GM18867 (cell line): ENCODE data around the gene MUSK.
A peak's percentile ranks its signal among the peaks of the same experiment; 100 is the strongest.

ENCODE experiments used
- ATAC-seq: cut with Tn5 transposase; IDR thresholded peaks from one replicate; pipeline ENCODE4 v1.9.1; 2021; ENCODE audit warnings: mild to moderate bottlenecking, moderate library complexity; ENCODE audit not compliant: unreplicated experiment

The MUSK gene

DNA sequence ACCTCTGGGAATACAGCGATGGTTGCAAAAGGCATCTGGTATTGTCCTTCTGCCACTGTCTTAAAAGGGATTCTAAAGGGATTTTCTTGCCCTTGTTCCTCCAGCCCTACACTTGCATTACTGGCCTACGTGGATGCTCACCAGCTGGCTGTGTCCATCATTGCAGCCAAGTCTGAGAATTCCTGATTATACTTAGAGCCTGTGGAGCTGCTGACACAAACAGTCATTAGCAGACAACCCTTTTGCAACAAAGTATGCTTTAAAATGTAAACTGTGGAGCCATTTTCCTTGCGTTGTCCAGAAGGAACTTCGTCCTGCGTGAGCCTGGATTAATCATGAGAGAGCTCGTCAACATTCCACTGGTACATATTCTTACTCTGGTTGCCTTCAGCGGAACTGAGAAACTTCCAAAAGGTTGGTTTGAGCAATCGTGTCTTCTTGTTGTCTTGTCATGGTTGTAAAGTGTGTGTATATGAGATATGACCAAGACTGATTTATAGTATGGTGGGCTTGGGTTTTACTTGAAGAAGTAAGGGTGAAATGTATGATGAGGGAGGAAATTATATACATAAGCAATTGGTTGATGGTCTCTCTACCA lies at the start of gene MUSK:
MUSK (plus strand) TSS at position 222 of the 598 bp plus-strand sequence; CDS start at position 336, 114 bp downstream.
- no peak for ATAC-seq

DNA sequence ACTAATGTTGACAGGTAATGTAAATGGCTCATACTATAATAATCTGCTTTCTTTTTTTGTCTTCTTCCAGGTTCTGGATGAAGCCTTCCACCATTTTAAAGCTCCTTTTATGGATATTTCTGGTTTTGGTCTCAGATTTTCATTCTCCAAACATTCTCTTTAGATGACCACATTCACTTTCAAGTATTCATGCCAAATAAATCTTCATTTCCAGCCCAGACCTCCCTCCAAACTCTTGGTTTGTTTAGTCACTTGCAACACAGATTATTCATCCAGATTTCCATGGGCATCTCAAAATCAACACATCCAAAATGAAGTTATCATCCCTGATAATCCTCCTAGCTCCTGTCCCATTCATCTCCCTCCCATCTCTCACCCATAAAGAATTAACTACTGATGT lies 48.8 kb upstream of the MUSK start:
- ATAC-seq, result no peak

DNA sequence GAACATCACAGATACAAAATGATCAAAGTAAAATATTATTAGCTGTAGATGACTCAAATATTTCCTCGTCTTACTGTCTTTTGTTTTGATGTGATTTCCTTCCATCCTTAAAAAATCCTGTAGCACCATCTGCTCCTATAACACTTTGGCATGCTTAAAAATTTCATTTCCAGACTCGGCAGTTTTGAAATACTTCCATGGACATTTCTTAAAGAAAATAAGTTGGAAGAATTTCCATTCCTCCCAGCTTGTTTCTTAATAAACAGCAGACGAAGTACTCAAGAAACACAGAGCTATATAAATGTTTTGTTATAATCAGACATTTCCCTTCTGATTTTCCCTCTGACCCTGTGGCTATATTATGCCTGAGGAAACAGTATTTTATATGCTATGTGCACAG lies 47.9 kb upstream of the MUSK start:
- no peak for ATAC-seq

DNA sequence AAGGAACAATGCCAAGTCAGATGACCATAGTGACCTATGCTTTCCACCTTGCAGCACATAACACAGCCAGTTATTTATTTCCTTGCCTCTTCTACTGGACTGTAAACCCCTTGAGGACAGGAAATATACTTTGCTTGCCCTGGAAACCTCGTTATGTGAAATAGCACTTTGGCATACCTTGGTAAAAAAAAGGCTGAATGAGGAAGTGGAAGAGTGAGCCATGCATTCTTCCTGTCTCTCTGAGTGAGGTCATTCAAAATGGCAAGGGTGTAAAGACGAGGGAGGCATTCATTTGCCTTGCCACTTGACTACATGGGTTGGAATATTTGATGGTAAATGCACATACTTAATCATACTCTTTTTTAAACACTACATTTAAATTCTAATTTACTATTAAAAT lies 46.2 kb upstream of the MUSK start:
- no peak for ATAC-seq

GRCh38 chr9:110623462-110624025 lies 45.0 kb upstream of the MUSK start:
- ATAC-seq, result peak; percentile 40

GRCh38 chr9:110626101-110626829 lies 42.3 kb upstream of the MUSK start:
- ATAC-seq, result peak; percentile 98

GRCh38 chr9:110635589-110635988 lies 33.0 kb upstream of the MUSK start:
- no peak for ATAC-seq

DNA sequence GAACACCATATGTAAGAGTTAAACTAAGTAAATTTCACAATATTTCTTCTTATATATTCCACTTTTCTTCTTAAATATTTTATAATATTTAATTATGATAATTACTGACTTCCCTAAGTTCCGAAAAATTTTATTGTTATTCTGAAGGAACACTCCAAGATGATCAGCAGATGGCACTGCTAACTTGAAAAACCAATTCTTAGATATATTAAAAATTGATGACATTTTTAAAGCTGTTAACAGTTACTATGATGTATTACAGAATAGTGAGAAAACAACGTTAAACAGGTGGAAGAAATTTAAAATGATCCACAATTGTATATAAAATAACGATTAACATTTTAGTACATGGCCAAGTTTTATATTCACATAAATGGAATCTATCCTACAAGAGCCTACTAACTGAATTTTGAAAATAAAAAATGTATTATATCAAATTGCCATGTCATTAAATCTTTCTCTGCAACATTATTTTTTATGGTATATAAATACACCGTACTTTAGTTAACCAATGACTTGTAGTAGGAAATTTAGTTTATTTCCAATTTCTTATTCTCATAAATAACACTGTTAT lies 30.1 kb upstream of the MUSK start:
- no peak for ATAC-seq

DNA sequence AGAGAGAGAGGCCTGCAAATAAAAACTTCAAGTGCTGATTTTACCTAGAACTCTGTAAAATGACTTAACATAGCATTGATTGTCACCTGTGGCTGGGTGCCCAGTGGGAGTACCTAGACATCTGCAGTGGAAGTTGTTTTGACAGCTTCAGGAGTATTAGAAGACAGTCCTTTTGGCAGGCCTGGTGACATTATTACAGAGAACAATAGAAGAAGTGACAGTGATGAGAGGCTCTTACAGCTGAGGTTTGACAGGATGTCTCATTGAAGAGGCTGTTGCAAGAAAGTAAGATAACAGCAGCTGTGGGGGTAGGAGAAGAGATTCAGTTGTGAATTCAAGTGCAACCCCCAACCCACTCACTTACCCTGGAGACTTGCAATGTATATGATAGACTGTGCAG lies 27.9 kb upstream of the MUSK start:
- no peak for ATAC-seq

DNA sequence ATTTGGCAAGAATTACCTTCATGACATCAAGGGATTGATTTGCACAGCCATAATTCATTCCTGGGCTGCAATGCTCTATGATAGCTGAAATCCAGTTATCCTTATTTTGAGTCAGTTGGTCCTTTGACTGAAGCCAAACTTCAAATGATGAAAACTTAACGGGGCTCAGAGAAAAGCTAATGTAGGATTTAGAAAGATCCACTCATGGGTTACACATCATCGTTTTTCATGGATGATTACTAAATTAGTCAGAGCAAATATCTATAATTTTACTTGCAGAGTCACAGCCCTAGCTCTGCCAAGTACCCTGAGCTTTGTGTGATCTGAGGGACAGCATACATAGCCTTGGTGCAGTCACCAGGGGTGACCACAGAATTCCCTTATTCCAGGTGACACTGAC lies 27.3 kb upstream of the MUSK start:
- no peak for ATAC-seq

DNA sequence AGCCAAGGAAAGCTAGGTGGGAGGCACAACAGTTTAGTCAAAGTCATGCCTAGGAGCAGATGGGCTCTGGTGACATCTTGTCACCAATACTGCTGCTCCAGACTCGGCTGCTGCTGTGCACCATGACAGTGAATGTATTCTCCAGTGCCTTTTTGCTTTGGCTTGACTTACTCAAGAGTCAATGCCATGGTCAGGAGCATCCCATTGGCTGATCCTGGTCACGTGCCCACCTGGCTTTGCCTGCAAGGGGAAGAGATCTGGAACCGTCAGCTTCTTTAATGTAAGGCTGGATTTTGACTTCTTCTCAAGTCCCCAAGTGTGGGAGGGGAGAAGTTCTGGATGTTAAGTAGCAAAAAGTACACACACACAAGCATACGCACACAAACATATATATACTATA lies 19.9 kb upstream of the MUSK start:
- no peak for ATAC-seq

- ATAC-seq, result no peak
These were observed 18.3 kb upstream of the MUSK start for GRCh38 chr9:110650261-110650660.

DNA sequence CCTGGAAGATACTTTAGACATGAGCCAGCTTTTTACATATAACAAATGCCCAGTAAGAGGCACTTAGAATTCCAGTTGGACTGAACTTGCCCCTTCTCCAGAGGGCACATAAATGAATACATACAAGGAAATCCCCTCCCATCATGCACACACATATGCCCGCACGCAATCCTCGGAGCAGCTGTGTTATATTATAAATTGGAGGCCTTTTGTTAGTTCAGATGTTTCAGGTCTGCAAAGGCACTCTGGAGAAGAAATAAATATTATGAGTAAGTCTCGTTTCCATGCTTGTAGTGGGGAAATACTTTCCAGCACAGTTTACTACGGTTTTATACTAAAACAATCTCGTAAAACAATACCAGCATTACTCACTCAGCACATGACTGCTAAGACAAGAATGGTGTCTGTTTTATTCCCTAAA lies 17.6 kb upstream of the MUSK start:
- ATAC-seq, result no peak

DNA sequence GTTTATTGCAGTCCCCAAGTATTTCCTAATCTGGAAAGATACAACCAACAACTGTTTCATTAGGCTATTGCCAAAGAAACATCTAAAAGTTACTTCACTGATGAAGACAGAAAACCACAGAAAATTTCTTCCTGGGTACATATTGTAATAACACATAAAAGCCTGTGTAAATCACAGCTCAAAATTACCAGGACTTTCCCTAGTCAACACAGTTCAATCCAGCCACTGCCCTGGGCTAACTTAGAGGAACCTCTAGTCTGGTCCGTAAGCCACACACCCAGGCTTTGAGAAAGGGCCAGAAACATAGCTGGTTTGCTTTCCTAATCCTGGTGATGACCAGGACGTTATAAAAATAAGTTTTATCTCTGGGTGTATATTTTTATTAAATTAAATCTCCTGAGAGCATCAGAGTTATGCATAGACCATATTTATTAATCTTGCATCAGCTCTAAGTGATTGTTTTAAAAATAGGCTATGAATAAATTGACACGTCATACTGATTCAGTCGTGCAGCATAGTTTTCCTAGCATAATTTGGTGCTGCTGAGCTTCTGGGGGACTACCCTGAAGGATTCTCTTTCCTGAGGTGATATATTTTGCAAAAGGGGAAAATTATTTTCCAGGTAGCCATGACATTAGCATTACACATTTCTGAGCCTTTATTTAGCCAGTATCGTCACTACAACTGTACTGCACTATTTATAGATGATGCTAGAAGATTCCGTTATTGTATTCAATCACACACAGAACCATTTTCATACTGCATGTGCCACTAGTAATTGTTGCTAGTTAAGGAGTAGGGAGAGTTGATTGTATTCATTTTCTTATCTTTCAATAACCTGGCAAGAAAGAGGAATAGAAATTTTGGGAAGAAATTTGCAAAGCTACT lies 12.6 kb upstream of the MUSK start:
- ATAC-seq, result no peak

- no peak for ATAC-seq
These were observed 8.6 kb upstream of the MUSK start for GRCh38 chr9:110659891-110660541.

- ATAC-seq, result no peak
These were observed 842 bp downstream of the MUSK start for GRCh38 chr9:110669433-110669832.

DNA sequence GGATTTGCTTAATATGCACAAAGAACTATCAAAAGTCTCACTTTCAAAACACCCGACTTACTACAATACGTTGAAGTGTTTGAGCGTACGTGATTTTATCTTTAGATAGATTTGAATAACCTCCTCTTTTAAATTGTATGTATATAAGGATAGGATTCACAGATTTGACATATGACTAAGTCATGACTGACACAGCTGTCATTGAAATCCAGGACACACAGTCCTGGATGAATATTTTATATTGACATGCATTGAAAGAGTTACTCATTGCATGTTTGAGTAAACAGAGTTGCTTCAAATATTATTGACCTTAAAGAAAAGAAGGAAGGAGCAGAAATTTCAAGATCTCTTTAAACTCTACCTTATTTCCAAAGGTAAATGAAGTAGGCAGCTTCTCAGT lies 3.3 kb downstream of the MUSK start:
- ATAC-seq, result no peak

DNA sequence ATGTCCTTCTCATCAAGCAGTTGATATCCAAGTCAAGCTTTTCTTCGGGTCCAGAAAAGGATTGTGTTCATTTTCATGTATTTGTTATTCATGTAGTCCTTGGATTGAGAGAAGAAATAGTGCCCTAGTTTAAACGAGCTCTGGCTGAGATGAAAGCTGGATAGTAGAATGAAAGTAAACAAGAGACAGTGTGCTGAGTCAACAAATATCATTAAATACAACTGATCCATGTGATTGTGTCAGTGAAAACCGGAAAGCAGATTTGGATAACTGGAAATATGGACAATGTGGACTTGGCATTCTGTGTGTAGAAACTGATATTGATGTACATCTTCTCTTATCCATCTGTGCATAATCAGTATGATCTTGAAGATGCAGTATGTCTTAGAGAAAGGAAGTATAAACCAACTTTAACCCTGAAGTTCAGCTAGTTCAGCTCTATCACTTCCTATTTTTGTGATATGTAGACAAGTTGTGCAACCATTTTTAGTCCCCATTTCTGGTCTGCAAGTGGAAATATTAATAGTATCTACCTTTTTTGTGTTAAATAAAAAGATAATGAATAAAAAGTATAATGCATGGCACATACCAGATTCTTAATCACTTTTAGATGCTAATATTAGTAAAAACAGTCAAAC lies 4.4 kb downstream of the MUSK start:
- no peak for ATAC-seq

DNA sequence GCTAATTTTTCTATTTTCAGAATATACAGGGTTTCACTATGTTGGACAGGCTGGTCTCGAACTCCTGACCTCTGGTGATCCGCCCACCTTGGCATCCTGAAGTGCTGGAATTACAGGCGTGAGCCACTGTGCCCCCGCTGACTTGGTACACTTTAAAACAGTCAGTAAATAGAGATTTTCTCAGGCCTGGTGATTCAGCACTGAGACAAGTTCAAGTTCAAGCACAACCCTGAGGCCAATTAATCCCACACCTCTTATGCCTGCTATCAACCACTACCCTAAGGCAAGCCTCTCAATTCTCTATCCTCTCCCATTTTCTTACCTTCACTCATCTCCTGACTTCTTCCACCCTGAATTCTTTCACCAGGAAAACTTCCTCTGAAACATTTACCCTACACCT lies 18.9 kb downstream of the MUSK start:
- no peak for ATAC-seq

DNA sequence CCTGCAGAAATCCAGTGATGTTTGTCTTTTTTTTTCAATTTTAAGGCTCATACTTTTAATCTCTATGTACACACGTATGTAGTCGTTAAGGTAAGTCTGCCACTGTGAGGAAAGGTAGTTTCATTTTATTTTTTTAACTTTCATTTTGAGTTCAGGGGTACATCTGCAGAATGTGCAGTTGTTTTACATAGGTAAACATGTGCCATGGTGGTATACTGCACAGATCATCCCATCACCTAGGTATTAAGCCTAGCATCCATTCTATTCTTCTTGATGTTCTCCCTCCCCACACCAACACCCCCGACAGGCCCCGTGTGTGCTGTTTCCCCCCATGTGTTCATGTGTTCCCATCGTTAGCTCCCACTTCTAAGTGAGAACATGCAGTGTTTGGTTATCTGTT lies 19.7 kb downstream of the MUSK start:
- no peak for ATAC-seq
